GM12892 (cell line): Measurements from ENCODE around the gene ESRRA.

Experiments used
- POLR2A ChIP-seq: IDR thresholded peaks from 2 replicates; pipeline ENCODE4 v1.6.1; 2011; ENCODE audit warnings: low read depth, low read length, control low read depth
- POLR2AphosphoS5 ChIP-seq: IDR thresholded peaks from 2 replicates; pipeline ENCODE4 v1.6.1; 2011; ENCODE audit warnings: low read depth, low read length, control low read depth
- TAF1 ChIP-seq: IDR thresholded peaks from 2 replicates; pipeline ENCODE4 v1.6.1; 2011; ENCODE audit warnings: low read depth, mild to moderate bottlenecking, control low read depth, low read length, borderline replicate concordance

DNA sequence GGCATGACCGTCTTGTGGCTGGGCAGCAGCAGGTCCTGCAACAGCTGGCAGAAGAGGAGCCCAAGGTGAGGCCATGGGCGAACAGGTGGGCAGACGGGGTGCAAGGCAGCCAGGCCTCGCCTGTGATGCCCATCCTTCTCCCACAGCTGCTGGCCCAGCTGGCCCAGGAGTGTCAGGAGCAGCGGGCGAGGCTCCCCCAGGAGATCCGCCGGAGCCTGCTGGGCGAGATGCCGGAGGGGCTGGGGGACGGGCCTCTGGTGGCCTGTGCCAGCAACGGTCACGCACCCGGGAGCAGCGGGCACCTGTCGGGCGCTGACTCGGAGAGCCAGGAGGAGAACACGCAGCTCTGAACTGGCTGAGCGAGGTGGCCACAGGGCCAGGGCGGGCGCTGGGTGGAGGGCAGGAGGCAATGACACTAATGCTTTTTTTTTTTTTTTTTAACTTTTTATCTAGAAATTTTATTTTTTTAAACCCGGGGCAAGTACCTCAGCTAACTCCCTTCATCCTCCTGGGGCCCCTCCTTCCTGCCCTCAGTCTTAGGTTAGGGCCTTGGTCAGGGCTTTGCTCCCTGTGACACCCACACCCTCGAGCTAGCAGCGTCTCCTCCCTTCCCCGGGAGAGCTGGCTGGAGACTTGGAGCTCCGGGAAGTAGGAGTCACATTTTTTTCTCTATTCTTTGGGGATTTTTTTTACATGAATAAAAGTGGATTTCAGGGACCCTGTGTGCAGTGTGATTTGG, 37.9 kb upstream of the ESRRA start:
- TF ChIP-seq TAF1 = no peak
- no peak for TF ChIP-seq POLR2A
- TF ChIP-seq POLR2AphosphoS5 = no peak
